T-helper 1 cell treated with Interleukin-12 subunit alpha and Interleukin-12 subunit beta and Interleukin-4 antibody, amounts not matched to agents 30 ng/mL and 1 ng/mL, for 36 hours (primary cell): ENCODE measurements around the gene ANKRD49. TPM values are rescaled to one million over a fixed set of nuclear protein-coding genes. Genes with fewer than 3 reads are reported as not detected.

Source experiments
- intact Hi-C: fragments of 100-400 bp; cut with micrococcal nuclease; formaldehyde crosslinking; loops from one replicate; pipeline ENCODE4 v1.15.1; 2024
- total RNA-seq: library from RNA; stranded (reverse); gene quantifications from 2 replicates; pipeline ENCODE4 v1.2.3, GENCODE V29; 2022

ANKRD49 gene
- total RNA-seq = 22.8 and 25.0 TPM in 2 replicates

- intact Hi-C loops = loop anchor here (1.0 to 5.0 kb wide), 16 partner anchors 20 to 1897 kb away; partner anchors contain the start of genes C11orf54, CEP295, CEP57 and CWC15
Observed at GRCh38 chr11:94493281-94494125, at the start of gene ANKRD49, which contains the start of gene MRE11. Gene ANKRD49, plus strand, starts transcription at chr11:94493984. Its CDS starts 2,710 bp downstream, at chr11:94496694. Gene MRE11, minus strand, starts transcription at chr11:94493844. Its CDS starts 1,043 bp downstream, at chr11:94492801.

DNA sequence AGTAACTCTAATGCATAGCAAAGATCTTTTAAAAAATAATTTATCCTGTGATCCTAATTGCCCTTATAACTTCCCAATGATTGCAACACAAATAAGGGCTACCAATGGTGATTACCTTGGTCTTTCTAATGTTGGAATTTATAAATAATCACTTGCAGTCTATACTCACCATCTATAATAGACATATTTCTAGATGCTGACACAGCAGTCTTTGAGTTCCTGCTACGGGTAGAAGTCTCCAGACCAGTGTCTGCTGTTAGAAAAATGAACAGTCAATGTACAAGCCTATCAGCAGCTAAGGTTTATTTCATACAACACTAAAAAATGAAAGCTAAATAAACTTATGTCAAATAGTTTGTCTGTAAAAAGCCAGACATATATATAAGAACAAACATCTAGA is 48.1 kb upstream of the ANKRD49 start:
- intact Hi-C loops = no loop called here

DNA sequence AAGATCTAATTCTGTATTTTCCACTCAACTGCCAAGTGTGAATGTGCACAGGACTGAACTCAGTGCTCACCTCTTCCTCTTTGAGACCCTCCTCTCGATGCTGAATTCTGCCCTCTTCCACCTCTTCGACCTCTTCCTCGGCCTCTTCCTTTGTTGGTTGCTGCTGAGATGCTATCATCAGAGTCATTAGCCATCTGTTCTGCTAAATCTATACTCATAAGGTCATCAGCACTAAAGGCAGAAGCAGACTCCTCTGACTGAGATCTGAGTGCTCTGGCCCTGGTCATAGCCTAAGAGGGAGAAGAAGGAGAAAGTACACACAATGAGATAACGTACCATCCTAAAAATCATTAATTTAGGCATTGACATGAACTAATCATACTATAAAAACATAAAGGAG is 46.6 kb upstream of the ANKRD49 start:
- intact Hi-C loops = no loop called here

- intact Hi-C loops = no loop called here
Observed at GRCh38 chr11:94449029-94449428, 44.8 kb upstream of the ANKRD49 start.

GRCh38 chr11:94449437-94449836 is 44.3 kb upstream of the ANKRD49 start:
- intact Hi-C loops = no loop called here

DNA sequence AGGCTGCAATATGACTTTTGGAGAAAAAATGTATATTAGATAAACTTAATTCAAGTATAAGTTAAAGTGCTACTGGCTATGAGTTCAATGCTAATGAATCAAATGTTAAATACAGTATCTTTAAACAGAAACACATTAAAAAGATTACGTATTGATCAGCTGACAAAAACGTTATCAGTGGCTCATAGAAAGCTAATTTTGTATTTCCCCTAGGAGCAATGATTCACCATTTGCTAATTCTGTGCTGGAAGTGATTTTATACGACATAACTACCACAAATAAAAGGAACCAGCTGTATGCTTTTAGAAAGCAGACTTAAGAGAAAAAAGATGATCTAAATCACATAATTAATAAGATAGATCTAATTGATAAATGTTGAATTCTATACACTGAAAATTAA is 43.7 kb upstream of the ANKRD49 start:
- intact Hi-C loops = no loop called here

DNA sequence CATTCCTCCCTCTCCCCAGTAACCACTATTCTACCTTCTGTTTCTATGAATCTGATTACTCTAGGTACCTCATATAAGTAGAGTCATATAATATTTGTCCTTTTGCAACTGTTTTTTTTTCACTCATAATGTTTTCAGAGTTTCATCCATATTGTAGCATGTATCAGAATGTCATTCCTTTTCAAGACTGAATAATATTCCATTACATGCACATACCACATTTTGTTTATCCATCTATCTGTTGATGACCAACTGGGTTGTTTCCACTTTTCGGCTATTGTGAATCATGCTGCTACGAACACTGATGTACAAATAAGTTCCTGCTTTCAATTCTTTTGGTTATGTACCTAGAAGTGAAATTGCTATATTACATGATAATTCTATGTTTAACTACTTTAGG is 40.8 kb upstream of the ANKRD49 start:
- intact Hi-C loops = no loop called here

DNA sequence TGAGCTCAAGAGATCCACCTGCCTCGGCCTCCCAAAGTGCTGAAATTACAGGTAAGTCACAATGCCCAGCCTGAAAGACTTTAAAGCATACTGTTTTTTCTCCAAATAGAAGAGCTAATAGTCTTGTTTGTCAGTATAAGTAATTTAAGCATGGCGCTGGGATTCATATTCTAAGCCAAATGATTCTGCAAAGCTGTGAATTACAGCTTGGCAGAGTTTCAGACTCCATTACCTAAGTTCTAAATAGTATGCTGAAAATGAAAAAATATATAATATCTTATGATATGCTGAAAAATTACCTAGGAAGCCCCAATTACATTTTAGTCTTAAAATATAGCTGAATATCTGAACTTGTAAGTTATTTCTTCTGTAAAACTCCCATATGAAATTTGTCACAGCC is 39.5 kb upstream of the ANKRD49 start:
- intact Hi-C loops = no loop called here

- intact Hi-C loops = loop anchor here (5.0 kb wide), 1 partner anchor 36 kb away; the partner anchor contains the start of genes ANKRD49 and MRE11
Observed at GRCh38 chr11:94455861-94456260, 37.9 kb upstream of the ANKRD49 start.

GRCh38 chr11:94457118-94458029 is 36.4 kb upstream of the ANKRD49 start:
- intact Hi-C loops = loop anchor here (5.0 kb wide), 1 partner anchor 35 kb away; the partner anchor contains the start of genes ANKRD49 and MRE11

DNA sequence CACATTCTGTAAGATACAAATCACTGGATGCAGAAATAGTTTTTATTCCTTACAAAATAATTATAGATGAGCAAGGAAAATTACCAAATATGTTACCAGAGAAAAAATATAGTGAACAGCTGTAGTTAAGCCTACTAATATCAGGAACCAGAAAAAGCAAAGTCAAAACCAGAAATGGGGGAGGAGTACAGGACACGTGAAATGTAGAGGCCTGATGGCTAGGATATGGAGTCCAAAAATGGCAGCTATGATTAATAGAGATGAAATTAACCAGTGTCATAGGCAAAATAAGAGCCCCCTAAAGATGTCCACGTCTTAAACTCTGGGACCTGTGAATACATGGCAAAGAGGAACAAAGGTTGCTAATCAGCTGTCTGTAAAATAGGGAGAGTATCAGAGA is 34.2 kb upstream of the ANKRD49 start:
- intact Hi-C loops = loop anchor here (5.0 kb wide), 1 partner anchor 33 kb away; the partner anchor contains the start of genes ANKRD49 and MRE11

GRCh38 chr11:94469416-94469815 is 24.4 kb upstream of the ANKRD49 start:
- intact Hi-C loops = no loop called here

GRCh38 chr11:94472916-94473799 is 20.6 kb upstream of the ANKRD49 start:
- intact Hi-C loops = loop anchor here (1.0 to 5.0 kb wide), 6 partner anchors 20 to 811 kb away; partner anchors contain the start of genes ANKRD49, CEP295, MED17 and MRE11

GRCh38 chr11:94477624-94478023 is 16.2 kb upstream of the ANKRD49 start:
- intact Hi-C loops = no loop called here

GRCh38 chr11:94481342-94481741 is 12.4 kb upstream of the ANKRD49 start:
- intact Hi-C loops = no loop called here

- intact Hi-C loops = no loop called here
Observed at GRCh38 chr11:94486068-94486467, 7.7 kb upstream of the ANKRD49 start.

DNA sequence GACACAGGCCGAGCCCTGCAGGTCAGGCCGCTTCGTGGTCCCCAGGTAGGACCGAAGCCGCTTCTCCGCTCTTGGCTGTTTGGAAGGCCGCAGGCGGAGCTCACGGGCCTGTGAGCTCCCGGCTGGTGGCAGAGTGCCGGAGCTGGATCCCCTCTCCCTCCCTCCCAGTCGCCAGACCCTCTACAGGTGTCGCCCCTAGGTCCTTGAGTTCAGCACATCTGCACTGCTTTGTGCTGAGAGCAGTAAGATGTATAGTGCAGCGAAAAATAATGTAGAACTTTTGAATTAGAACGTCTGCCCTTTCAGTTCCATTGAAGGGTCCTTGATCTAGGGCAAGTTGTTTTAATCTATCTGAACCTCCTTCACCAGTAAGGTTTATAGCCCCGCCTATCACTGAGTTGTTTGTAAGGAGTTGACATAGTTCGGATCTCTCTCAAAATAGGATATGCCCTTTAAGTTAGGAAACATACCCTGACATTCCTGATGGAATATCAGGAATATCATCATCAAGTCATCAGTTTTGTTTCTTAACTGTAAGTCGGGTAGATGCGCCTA is 419 bp downstream of the ANKRD49 start:
- intact Hi-C loops = loop anchor here (5.0 kb wide), 4 partner anchors 37 to 952 kb away; partner anchors contain the start of genes SMCO4 and SRSF8

DNA sequence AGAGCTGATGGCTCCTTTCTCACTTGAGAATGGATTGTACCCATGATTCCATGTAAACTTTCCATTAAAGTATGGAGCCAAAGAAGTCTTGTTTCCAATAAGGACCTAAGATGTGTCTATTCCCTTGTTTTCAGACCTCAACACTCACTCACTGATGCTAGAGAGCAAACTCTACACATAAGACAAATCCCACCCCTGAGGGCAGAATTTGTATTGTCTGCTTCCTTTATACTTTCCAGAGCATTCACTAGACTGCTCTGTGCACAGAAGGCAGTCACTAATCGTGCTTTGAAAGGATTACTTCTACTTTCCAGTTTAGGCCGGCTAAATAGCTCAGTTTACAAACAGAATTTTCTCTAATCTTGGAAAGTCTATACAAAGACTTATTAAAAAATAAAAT is 6.4 kb downstream of the ANKRD49 start:
- intact Hi-C loops = no loop called here

DNA sequence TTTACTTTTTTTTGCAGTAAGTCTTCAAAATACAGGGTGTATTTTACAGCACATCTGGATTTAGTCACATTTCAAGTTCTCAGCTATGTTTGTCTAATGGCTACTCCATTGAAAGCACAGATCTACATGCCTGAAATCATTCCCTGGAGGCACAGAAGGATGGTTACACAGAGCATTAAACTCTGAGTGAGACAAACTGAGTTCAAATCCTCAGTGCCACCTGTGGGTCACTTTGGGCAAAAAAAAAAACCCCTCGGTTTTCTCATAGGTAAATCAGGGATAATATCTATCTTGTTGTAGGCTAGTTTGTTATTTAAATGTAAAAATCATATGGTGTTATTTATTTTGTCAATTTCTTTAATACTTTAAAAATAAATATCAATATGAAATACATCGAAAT is 7.7 kb downstream of the ANKRD49 start:
- intact Hi-C loops = no loop called here

DNA sequence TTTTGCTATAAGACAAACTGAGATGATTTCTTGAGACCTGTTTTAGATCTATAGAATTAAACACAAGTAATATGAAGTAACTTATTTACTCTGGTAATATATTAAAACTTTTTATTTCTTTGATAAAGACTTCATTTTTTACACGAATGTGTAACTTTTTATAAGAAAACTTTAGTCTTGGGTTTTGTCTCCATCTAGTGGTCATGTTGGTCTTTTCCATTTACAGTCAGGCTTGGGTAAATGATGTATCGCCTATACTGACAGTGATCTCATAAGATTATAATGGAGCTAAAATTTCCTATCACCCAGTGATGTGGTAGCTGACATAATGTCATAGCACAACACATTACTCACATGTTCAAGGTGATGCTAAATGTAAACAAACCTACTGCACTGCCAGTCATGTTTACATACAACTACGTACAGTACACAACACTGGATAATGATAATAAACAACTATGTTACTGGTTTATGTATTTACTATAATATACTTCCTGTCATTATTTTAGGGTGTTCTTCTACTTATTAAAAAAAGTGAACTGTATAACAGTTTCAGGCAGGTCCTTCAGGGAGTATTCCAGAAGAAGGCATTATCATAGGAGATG is 11.0 kb downstream of the ANKRD49 start:
- intact Hi-C loops = loop anchor here (1.0 kb wide), 6 partner anchors 179 to 1270 kb away; no protein-coding TSS in a partner anchor
